Hepatocyte (in vitro differentiated cells): Measurements from ENCODE around the gene SETD4.

Experiments used
- EZH2 ChIP-seq: fragments of 200-600 bp; sonication (generic); IDR thresholded peaks from 2 replicates; pipeline ENCODE4 v1.6.1; 2016; ENCODE audit warnings: antibody characterized with exemption, mild to moderate bottlenecking, borderline replicate concordance
- EZH2phosphoT487 ChIP-seq: fragments of 200-600 bp; sonication (generic); IDR thresholded peaks from one replicate; pipeline ENCODE4 v1.6.1; 2018; ENCODE audit warnings: antibody characterized with exemption, mild to moderate bottlenecking, low read depth, moderate library complexity; ENCODE audit not compliant: unreplicated experiment, severe bottlenecking
- TF ChIP-seq, protein P1 (sequence below): fragments of 200-600 bp; sonication (generic); IDR thresholded peaks from 2 replicates; pipeline ENCODE4 v1.5.1; 2016; ENCODE audit warnings: antibody characterized with exemption, mild to moderate bottlenecking; ENCODE audit not compliant: poor library complexity

DNA sequence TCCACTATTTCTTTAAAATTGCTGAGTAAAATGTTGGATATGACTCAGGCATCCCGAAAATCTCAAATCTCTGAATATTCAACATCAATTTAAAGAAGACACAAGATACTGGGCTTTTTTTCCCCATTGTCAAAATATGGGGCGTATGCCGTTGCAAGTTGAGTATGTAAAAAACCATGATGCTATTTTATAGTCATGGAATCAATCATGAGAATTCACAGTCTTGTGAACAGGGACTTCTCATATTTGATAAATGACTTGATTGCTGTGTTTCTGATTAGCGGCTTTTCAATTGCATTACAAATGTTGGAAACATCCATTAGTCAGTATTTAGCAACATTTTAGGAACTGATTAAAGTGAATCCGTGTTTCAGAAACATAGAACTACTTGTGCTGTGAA lies 45.3 kb downstream of the SETD4 start:
- TF ChIP-seq, protein P1, sequence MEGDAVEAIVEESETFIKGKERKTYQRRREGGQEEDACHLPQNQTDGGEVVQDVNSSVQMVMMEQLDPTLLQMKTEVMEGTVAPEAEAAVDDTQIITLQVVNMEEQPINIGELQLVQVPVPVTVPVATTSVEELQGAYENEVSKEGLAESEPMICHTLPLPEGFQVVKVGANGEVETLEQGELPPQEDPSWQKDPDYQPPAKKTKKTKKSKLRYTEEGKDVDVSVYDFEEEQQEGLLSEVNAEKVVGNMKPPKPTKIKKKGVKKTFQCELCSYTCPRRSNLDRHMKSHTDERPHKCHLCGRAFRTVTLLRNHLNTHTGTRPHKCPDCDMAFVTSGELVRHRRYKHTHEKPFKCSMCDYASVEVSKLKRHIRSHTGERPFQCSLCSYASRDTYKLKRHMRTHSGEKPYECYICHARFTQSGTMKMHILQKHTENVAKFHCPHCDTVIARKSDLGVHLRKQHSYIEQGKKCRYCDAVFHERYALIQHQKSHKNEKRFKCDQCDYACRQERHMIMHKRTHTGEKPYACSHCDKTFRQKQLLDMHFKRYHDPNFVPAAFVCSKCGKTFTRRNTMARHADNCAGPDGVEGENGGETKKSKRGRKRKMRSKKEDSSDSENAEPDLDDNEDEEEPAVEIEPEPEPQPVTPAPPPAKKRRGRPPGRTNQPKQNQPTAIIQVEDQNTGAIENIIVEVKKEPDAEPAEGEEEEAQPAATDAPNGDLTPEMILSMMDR, result no peak
- TF ChIP-seq EZH2, result no peak
- no peak for TF ChIP-seq EZH2phosphoT487
